22Rv1 (cell line): ENCODE data around the gene MRPL19.

Experiments
- CTCF ChIP-seq: fragments of 450-650 bp; IDR thresholded peaks from 2 replicates; pipeline ENCODE4 v1.5.1; 2017; ENCODE audit warnings: mild to moderate bottlenecking
- ZFX ChIP-seq: fragments of 450-650 bp; IDR thresholded peaks from 2 replicates; pipeline ENCODE4 v1.6.1; 2017; ENCODE audit warnings: antibody characterized with exemption, borderline replicate concordance

GRCh38 chr2:75621228-75621627 is 25.4 kb upstream of the MRPL19 start:
- TF ChIP-seq CTCF (no peak), ZFX (no peak)
